ENCODE measurements around the gene RALGPS1. TPM values are rescaled to one million over a fixed set of nuclear protein-coding genes. Genes with fewer than 3 reads are reported as not detected.

RALGPS1 gene
- total RNA-seq, 1 experiment from 2014 or later = 28.5 TPM

- Mint-ChIP-seq H3K4me1 (peaks cover 30% of the 10 kb centered on the region), H3K9me3 (no peaks in the 10 kb centered on the region), H3K4me3 (no peak overlapping the region), H3K27me3 (ENCODE audit: low read depth) (no peaks in the 10 kb centered on the region; the same call in 1 of the 2 replicates), H3K36me3 (no peaks in the 10 kb centered on the region), H3K27ac (no peak overlapping the region)
- POLR2A ChIA-PET = no interaction called here
- ATAC-seq (no peak), DNase-seq (ENCODE audit: low spot score) (no peak)
- TF ChIP-seq RORB (CRISPR knock-in tag; IDR thresholded peaks at IDR 0.05) (no peak), NR3C1 (CRISPR knock-in tag; conservative IDR thresholded peaks at IDR 0.05; ENCODE audit: low read depth) (no peak)
- CTCF ChIA-PET = interaction anchor here (1.4 kb wide), 1 partner anchor 97 kb away, joined by 3 read pairs; no protein-coding TSS in a partner anchor
Measured at GRCh38 chr9:127117801-127118200, 203.2 kb downstream of the RALGPS1 start.

- no peaks in the 10 kb centered on the region; the same call in none of the 2 replicates for H3K27me3 Mint-ChIP-seq (ENCODE audit: low read depth)
- no peak overlapping the region for H3K4me3 Mint-ChIP-seq
- ChIA-PET CTCF (interaction anchor here (0.6 to 1.4 kb wide), 2 partner anchors 96 to 259 kb away, joined by 3 read pairs; no protein-coding TSS in a partner anchor), POLR2A (no interaction called here)
- ATAC-seq = no peak
- H3K27ac Mint-ChIP-seq = no peak overlapping the region
- DNase-seq (ENCODE audit: low spot score) = no peak
- H3K9me3 Mint-ChIP-seq = no peaks in the 10 kb centered on the region
- H3K4me1 Mint-ChIP-seq = peaks cover 33% of the 10 kb centered on the region
- TF ChIP-seq ATF1 (CRISPR knock-in tag; IDR thresholded peaks at IDR 0.05) (no peak), ZNF317 (CRISPR knock-in tag; IDR thresholded peaks at IDR 0.05; ENCODE audit: borderline replicate concordance, low read depth) (no peak), ZNF281 (CRISPR knock-in tag; IDR thresholded peaks at IDR 0.05) (no peak), ERG (CRISPR knock-in tag; IDR thresholded peaks at IDR 0.05) (no peak), USF2 (CRISPR knock-in tag; IDR thresholded peaks at IDR 0.05) (no peak), OVOL2 (CRISPR knock-in tag; IDR thresholded peaks at IDR 0.05; ENCODE audit: borderline replicate concordance) (no peak), ZMAT4 (CRISPR knock-in tag; IDR thresholded peaks at IDR 0.05) (no peak), E2F1 (CRISPR knock-in tag; IDR thresholded peaks at IDR 0.05) (no peak), NFATC4 (CRISPR knock-in tag; IDR thresholded peaks at IDR 0.05) (no peak), SOX15 (CRISPR knock-in tag; IDR thresholded peaks at IDR 0.05) (no peak), GABPB1 (CRISPR knock-in tag; IDR thresholded peaks at IDR 0.05) (no peak), PRDM15 (CRISPR knock-in tag; IDR thresholded peaks at IDR 0.05) (no peak), FOXJ3 (CRISPR knock-in tag; IDR thresholded peaks at IDR 0.05; ENCODE audit: borderline replicate concordance) (no peak)
- no peaks in the 10 kb centered on the region for H3K36me3 Mint-ChIP-seq
Measured at GRCh38 chr9:127118597-127119319, 204.2 kb downstream of the RALGPS1 start.
